ENCODE measurements around the gene GTPBP2.

GTPBP2 gene

DNA sequence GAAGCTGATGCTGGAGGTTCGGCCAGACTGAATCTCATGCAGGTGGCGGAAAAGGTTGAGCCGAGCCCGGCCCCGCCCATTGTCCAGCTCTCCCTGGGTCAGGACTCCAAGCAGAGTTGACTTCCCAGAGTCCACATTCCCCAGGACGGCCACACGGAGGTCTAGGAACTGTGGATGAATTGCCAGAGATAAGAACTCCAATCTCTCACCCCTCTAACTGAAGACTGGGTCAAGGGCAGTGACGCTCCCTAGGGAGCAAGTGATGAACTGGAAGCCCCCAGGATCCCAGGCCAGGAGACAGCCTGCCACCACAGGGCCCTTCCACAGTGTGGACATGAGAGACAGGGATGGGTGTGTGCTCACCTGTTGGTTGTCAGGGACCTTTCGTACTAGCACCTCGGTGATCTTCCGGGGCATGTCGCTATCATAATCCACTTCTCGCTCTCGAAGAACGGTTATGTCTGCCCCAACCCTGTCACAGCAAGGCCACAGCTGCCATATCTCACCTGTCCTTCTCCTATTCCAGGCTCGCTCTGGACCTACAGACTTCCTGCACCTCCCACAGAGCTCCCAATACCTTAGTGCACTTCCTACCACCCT is 3.6 kb downstream of the GTPBP2 start:
- H3K79me2 ChIP-seq (ENCODE audit: low read length) = peaks cover 21% of the 10 kb centered on the region
- no peak overlapping the region for H3K4me2 ChIP-seq (ENCODE audit: low read length)
- H3K27ac ChIP-seq (ENCODE audit: low read length) = no peak overlapping the region
- no peak overlapping the region for H3K4me3 ChIP-seq (ENCODE audit: low read length)
- no peaks in the 10 kb centered on the region for H3K9me3 ChIP-seq (ENCODE audit: insufficient read depth, low read length)
- H4K20me1 ChIP-seq (ENCODE audit: insufficient read depth, low read length) = no peaks in the 10 kb centered on the region
- H3K36me3 ChIP-seq (replicated peaks; ENCODE audit: low read depth, low read length) = peaks cover 65% of the 10 kb centered on the region
- H2AFZ ChIP-seq (ENCODE audit: low read depth, low read length) = no peak overlapping the region
- no peak for TF ChIP-seq EZH2phosphoT487 (IDR thresholded peaks at IDR 0.05; ENCODE audit: low read depth)
- TF ChIP-seq, protein P1, sequence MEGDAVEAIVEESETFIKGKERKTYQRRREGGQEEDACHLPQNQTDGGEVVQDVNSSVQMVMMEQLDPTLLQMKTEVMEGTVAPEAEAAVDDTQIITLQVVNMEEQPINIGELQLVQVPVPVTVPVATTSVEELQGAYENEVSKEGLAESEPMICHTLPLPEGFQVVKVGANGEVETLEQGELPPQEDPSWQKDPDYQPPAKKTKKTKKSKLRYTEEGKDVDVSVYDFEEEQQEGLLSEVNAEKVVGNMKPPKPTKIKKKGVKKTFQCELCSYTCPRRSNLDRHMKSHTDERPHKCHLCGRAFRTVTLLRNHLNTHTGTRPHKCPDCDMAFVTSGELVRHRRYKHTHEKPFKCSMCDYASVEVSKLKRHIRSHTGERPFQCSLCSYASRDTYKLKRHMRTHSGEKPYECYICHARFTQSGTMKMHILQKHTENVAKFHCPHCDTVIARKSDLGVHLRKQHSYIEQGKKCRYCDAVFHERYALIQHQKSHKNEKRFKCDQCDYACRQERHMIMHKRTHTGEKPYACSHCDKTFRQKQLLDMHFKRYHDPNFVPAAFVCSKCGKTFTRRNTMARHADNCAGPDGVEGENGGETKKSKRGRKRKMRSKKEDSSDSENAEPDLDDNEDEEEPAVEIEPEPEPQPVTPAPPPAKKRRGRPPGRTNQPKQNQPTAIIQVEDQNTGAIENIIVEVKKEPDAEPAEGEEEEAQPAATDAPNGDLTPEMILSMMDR (IDR thresholded peaks at IDR 0.05; ENCODE audit: low read depth, low read length) = no peak
- no peak overlapping the region for H3K9ac ChIP-seq (ENCODE audit: low read length)
- H3K4me1 ChIP-seq (ENCODE audit: low read length) = peaks cover 10% of the 10 kb centered on the region
- H3K27me3 ChIP-seq (ENCODE audit: low read depth, low read length) = no peaks in the 10 kb centered on the region

- Histone ChIP-seq H3K27me3 (ENCODE audit: low read depth, low read length) (no peaks in the 10 kb centered on the region), H3K9me3 (ENCODE audit: insufficient read depth, low read length) (no peaks in the 10 kb centered on the region), H3K4me1 (ENCODE audit: low read length) (peaks cover 6% of the 10 kb centered on the region; the same call in 1 of the 2 replicates), H3K9ac (ENCODE audit: low read length) (no peak overlapping the region), H3K4me2 (ENCODE audit: low read length) (no peak overlapping the region), H3K79me2 (ENCODE audit: low read length) (peaks cover 21% of the 10 kb centered on the region), H3K4me3 (ENCODE audit: low read length) (no peak overlapping the region), H2AFZ (ENCODE audit: low read depth, low read length) (no peak overlapping the region), H3K27ac (ENCODE audit: low read length) (no peak overlapping the region), H3K36me3 (replicated peaks; ENCODE audit: low read depth, low read length) (peaks cover 69% of the 10 kb centered on the region), H4K20me1 (ENCODE audit: insufficient read depth, low read length) (no peaks in the 10 kb centered on the region)
- TF ChIP-seq, protein P1 (IDR thresholded peaks at IDR 0.05; ENCODE audit: low read depth, low read length) = no peak
- TF ChIP-seq EZH2phosphoT487 (IDR thresholded peaks at IDR 0.05; ENCODE audit: low read depth) = no peak
These were observed 4.2 kb downstream of the GTPBP2 start for GRCh38 chr6:43624786-43625288.

DNA sequence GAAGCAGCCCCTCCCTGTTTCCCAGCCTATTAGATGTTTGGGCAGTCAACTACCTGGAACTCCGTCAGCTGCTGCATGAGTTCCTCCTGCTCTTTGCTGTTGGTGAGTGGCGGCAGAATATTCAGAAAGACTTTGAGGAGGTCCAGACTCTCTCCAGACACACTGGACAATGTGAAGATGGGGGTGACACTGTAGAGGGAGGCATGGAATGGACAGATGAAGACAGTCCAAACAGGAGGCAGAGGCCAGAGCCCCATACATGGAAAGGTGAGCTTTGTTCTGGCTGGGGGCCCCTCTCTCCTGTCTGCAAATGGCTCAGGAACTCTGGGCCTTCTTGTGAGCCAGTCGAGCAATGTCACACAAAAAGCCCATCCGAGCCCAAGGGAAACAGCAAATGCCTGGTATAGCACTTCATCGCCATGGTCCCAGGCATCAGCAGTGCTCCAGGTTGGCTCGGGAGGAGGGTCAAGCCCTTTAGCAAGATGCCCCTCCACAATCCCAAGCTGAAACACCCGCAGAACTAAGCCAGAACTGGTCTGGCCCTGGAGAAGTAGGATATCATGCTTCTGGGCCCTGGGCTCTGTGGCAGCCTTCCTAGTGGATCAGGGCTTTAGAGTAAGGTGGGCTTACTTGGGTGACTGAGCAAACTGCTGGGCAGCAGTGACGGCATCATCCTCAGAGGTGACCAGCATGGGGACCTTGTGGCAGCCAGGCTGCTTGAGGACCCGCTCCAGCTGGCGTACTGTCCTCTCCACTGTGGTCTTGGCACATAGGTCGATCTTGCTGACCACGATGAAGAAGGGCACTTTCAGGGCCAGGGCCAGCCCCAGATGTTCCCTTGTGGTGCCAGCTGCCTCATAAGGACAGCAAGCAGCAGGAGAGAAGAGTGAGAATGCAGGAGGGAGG is 4.9 kb downstream of the GTPBP2 start:
- no peak overlapping the region for H3K27ac ChIP-seq (ENCODE audit: low read length)
- H3K27me3 ChIP-seq (ENCODE audit: low read depth, low read length) = no peaks in the 10 kb centered on the region
- H3K4me3 ChIP-seq (ENCODE audit: low read length) = no peak overlapping the region
- H3K36me3 ChIP-seq (replicated peaks; ENCODE audit: low read depth, low read length) = peaks cover 76% of the 10 kb centered on the region
- TF ChIP-seq EZH2phosphoT487 (IDR thresholded peaks at IDR 0.05; ENCODE audit: low read depth) = no peak
- TF ChIP-seq, protein P1 (IDR thresholded peaks at IDR 0.05; ENCODE audit: low read depth, low read length) = no peak
- H3K9me3 ChIP-seq (ENCODE audit: insufficient read depth, low read length) = no peaks in the 10 kb centered on the region
- no peak overlapping the region for H3K4me2 ChIP-seq (ENCODE audit: low read length)
- no peaks in the 10 kb centered on the region for H4K20me1 ChIP-seq (ENCODE audit: insufficient read depth, low read length)
- H3K9ac ChIP-seq (ENCODE audit: low read length) = no peak overlapping the region
- no peak overlapping the region for H2AFZ ChIP-seq (ENCODE audit: low read depth, low read length)
- H3K79me2 ChIP-seq (ENCODE audit: low read length) = peaks cover 21% of the 10 kb centered on the region
- peaks cover 6% of the 10 kb centered on the region; the same call in 1 of the 2 replicates for H3K4me1 ChIP-seq (ENCODE audit: low read length)

DNA sequence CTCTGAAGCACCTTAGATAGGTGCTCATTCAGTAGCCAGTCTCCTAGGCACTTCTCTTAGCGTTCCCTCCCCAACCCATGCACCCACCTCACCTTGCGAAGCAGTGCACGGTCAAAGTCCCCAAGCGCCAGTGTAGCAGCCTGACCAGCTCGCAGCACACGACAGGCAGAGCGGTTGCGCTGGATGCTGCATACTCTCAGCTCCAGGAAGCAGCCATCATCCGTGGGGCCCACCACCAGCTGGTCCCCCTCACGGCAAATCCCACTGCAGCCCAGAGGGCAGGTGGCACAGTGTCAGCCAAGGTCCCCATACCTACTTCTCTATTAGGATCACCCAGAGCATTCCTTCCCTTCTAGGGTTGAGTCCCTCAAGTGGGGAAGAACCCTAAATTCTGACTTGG is 6.5 kb downstream of the GTPBP2 start:
- Histone ChIP-seq H3K4me1 (ENCODE audit: low read length) (peaks cover 1% of the 10 kb centered on the region; the same call in 1 of the 2 replicates), H3K4me3 (ENCODE audit: low read length) (no peak overlapping the region), H3K79me2 (ENCODE audit: low read length) (peaks cover 9% of the 10 kb centered on the region), H3K27ac (ENCODE audit: low read length) (no peak overlapping the region), H2AFZ (ENCODE audit: low read depth, low read length) (no peak overlapping the region), H3K4me2 (ENCODE audit: low read length) (no peak overlapping the region), H3K27me3 (ENCODE audit: low read depth, low read length) (no peaks in the 10 kb centered on the region), H4K20me1 (ENCODE audit: insufficient read depth, low read length) (no peaks in the 10 kb centered on the region), H3K9ac (ENCODE audit: low read length) (no peak overlapping the region), H3K36me3 (replicated peaks; ENCODE audit: low read depth, low read length) (peaks cover 77% of the 10 kb centered on the region), H3K9me3 (ENCODE audit: insufficient read depth, low read length) (no peaks in the 10 kb centered on the region)
- TF ChIP-seq EZH2phosphoT487 (IDR thresholded peaks at IDR 0.05; ENCODE audit: low read depth) = no peak
- TF ChIP-seq, protein P1 (IDR thresholded peaks at IDR 0.05; ENCODE audit: low read depth, low read length) = no peak

All from OCI-LY3 (cell line).